Activated CD8-positive, alpha-beta memory T cell treated with anti-CD3 and anti-CD28 coated beads for 36 hours (primary cell): ENCODE data around the gene THYN1. TPM values are rescaled to one million over a fixed set of nuclear protein-coding genes. Genes with fewer than 3 reads are reported as not detected.

Source experiments
- CTCF ChIA-PET: fragments of 350-600 bp; sonication (Branson Sonifier 250); formaldehyde crosslinking; loops from one replicate; lab custom pipeline; 2021; ENCODE audit warnings: antibody characterized with exemption; lab: Charles Lee
- POLR2A ChIA-PET: fragments of 350-600 bp; sonication (Branson Sonifier 250); formaldehyde crosslinking; loops from one replicate; lab custom pipeline; 2021; ENCODE audit warnings: antibody characterized with exemption; lab: Charles Lee
- total RNA-seq, 2 experiments: library from RNA; stranded (reverse); gene quantifications; one replicate each; pipeline ENCODE4 v1.2.3, GENCODE V29; 2021

Gene THYN1
- total RNA-seq, 2 experiments from 2014 or later: 66.4 to 73.2 TPM

DNA sequence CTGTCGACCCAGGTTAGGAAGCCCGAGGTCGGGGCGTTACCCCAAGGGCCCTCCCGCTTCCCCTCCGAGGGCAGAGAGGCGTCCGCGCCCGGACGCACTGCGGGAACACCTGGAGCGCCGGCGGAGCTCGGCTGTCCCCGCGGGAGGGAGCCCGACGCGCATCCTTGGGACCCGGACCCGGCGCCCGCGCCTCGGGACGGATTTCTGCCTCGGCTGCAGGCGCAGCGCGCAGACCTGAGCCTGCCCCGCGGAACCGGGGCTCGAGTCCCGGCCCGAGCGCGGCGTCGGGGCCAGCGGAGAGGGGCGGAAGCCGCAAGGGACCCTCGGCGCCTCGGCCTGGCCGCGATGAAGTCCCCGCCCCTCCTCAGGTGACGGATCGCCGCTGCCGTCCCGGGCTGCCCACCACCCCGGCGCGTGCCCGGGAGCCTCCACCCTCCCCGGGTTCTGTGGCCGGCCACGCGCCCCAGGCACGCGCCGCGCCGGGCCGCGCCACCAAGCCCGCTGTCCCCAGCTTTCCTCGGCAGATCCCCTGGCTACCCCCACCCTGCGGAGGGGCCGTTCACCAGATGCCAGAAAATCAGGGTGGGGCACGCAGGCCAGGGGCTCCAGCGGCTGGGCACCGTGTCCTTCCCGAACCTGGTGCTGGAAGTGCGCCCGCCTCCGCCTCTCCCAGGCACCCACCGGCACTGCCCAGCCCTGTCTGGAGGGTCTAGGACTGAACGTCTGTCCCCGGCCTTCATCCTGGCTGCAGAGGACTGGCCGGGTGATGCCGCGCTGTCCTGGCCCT lies 23.4 kb upstream of the THYN1 start:
- ChIA-PET CTCF (interaction anchor here (0.8 to 1.6 kb wide), 9 partner anchors 13 to 205 kb away, joined by 3 to 6 read pairs (median 3); partner anchors contain the start of gene VPS26B), POLR2A (interaction anchor here (0.6 to 2.1 kb wide), 7 partner anchors 23 to 114 kb away, joined by 3 to 13 read pairs (median 5); partner anchors contain the start of genes ACAD8, GLB1L2, NCAPD3 and THYN1)

DNA sequence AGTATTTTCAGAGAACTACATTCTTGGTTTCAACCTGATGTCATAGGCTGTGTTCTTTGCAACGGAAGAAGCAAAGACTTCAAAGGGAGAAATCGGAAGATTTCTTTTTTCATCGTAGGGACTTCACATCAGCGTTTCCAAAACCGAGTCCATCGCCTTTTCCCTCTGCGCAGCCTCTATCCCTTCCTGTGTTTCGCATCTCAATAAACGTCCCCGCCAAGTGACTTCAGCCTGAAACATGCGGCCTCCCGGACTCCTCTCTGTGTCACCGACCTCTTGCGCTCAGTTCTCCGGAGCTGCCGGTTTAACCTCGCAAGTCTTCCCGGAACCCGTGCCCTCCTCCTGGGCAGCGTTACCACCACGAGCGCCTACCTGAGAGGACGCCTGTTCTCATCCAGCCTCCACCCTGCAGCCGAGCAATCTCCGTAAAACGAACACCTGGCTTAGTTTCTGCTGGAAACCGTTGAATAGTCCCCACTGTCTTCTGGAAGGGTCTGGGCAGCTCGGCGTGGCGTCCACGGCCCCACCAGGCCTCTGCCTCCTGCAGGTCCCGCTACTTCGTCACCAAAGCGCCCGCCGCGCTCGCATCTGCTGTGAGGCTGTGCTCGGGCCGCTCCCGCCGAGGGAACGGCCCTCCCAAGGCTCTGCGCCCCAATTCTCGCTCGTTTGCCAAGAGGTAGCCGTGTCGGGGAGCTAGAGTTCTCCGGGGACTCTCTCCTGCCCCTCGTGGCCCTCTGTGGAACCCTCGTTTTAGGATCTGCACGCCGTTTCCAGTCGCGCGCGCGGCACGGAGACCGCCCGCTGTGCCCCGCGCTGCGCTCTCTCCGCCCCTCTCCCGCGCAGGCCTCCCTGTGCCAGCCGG lies 22.6 kb upstream of the THYN1 start, which contains the start of gene GLB1L3:
Gene GLB1L3 (plus strand): TSS at position 846 of the 862 bp plus-strand sequence. CDS start 362 bp downstream, outside the sequence.
- POLR2A ChIA-PET: interaction anchor here (0.6 to 2.1 kb wide), 7 partner anchors 22 to 114 kb away, joined by 3 to 13 read pairs (median 5); partner anchors contain the start of genes ACAD8, GLB1L2, NCAPD3 and THYN1

DNA sequence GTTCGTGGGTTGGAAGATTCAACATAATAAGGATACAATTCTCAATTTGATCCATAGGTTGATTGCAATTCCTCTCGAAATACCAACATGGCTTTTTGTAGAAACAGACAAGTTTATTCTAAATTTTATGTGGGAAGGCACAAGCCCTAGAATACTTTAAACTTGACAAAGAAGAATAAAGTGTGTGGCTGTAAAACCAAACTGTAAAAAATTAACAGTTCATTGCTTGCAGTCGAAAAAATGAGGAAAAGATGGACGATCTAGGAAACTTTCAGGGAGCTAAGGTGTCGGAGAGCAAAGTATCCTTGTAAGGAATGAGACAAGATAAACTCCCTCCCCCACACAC lies 22.0 kb upstream of the THYN1 start:
- CTCF ChIA-PET: no interaction called here

More for the DNA sequence above, 22.6 kb upstream of the THYN1 start, which contains the start of gene GLB1L3:
- CTCF ChIA-PET: interaction anchor here (0.8 to 1.6 kb wide), 8 partner anchors 14 to 204 kb away, joined by 3 to 6 read pairs (median 3); partner anchors contain the start of gene VPS26B

DNA sequence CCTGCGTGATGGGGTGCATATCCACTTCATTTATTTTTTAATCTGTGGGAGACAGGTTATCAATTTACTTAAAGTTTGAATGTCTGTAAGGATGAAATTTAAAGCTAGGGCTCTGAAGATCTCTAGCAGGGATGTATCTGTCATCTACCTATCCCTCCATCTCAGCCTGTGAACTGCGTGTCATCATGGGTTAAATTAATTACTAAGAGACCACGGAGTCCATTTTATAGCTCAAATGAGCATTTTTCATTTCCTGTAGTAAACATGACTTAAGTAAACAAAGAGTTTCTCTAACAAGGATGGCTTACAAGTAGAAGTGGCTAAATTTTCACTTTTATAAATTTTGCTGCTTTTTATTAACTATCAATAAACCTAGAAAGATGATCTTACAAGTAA lies 20.2 kb upstream of the THYN1 start:
- ChIA-PET POLR2A (interaction anchor here (0.6 kb wide), 2 partner anchors 10 to 306 kb away, joined by 3 to 4 read pairs; no protein-coding TSS in a partner anchor), CTCF (interaction anchor here (1.8 kb wide), 1 partner anchor 11 kb away, joined by 4 read pairs; no protein-coding TSS in a partner anchor)

More for the DNA sequence above, 22.0 kb upstream of the THYN1 start:
- POLR2A ChIA-PET: interaction anchor here (1.4 to 2.1 kb wide), 4 partner anchors 21 to 57 kb away, joined by 5 to 13 read pairs (median 9); partner anchors contain the start of genes ACAD8, GLB1L2, NCAPD3 and THYN1

DNA sequence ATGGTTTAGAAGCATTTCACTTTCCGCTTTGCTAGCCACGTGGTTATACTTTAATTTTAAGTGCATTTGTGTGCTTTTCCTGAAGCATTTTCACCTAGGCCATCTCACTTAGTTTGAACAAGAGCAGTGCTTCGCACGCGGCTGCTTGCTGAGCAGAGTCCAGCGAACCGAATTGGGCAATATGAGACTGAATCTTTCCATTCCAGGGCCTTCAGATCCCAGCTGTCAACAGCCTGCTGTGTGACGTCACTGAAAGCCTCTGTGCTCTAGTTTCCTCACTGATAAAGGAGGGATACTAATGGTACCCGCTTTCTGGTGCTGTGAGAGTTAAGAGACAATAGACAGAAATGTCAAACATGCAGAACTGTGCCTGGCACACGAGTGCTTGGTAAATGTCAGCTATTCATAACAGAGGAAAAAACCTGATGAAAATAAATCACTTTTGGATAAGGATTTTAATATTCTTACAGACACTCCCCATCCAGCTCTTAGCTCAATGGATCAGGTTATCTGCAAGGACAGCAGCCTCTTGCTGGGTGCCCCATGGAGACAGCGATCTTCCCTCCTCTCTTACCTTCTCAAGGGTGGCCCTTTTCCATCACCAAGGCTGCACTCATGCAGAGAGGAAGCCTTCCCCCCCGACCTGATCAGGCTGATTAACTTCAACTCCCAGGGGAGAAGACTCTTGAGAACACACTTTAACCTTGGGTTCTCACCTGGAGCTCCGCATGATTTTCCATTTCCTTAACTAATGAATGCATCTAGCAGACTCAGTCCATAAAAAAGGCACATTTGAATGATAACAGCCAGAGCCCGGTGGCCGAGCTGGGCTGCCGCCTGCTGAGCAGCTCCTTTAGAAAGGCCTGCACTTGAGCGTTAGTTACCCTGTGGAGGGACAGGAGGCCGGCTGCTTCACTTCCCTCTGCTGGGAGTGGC lies 19.5 kb upstream of the THYN1 start:
- CTCF ChIA-PET: interaction anchor here (1.8 kb wide), 1 partner anchor 11 kb away, joined by 4 read pairs; no protein-coding TSS in a partner anchor
- POLR2A ChIA-PET: interaction anchor here (0.6 kb wide), 1 partner anchor 11 kb away, joined by 3 read pairs; no protein-coding TSS in a partner anchor

DNA sequence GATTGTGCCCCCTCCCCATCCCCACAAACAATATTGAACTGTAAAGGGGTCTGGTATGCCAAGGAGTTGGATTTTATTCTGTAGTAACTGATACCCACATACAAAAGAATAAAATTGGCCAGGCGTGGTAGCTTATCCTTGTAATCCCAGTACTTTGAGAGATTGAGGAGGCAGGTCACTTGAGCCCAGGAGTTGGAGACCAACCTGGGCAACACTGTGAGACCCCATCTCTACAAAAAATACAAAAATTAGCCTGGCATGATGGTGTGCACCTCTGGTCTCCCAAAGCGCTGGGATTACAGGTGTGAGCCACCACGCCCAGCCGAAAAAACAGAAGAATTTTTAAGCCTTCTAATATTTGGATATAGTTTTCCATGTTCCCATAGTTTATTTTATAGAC lies 18.8 kb upstream of the THYN1 start:
- POLR2A ChIA-PET: no interaction called here
- CTCF ChIA-PET: no interaction called here

DNA sequence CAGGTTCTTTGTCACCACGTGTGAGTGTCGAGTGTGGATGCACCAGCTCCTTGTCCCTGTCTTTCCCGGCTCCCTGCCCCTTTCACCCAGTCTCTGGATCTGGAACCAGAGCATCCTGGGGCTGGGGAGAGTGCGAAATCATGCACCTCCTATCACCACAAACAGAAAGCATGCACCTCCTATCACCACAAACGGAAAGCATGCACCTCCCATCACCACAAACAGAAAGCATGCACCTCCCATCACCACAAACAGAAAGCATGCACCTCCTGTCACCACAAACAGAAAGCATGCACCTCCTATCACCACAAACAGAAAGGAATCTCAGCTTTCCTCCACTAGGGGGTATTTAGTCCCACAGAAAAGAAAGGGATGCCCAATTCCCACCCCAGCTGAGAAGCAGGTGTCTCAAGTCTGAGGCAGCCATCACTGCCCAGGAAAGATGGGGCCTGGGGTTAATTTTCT lies 17.1 kb upstream of the THYN1 start:
- POLR2A ChIA-PET: no interaction called here
- CTCF ChIA-PET: interaction anchor here (0.6 kb wide), 1 partner anchor 22 kb away, joined by 3 read pairs; no protein-coding TSS in a partner anchor

DNA sequence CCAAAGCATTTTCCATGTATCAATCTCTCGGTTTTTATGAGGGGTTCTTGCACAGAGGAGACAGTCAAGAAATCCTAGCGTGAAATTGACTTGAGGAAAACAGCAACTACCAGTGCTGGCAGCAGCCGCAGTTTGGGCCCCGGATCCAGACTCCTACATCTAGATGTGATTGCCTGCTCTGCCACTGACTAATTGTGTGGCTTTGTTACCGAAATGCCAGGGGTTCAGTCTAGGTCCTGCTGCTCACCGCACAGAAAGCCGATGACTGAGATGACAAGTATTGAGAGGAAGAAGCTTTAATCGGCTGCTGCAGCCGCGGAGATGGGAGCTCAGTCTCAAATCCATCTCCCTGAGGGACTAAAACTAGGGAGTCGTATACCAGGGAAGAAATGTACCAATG lies 14.8 kb upstream of the THYN1 start:
- ChIA-PET POLR2A (no interaction called here), CTCF (no interaction called here)

DNA sequence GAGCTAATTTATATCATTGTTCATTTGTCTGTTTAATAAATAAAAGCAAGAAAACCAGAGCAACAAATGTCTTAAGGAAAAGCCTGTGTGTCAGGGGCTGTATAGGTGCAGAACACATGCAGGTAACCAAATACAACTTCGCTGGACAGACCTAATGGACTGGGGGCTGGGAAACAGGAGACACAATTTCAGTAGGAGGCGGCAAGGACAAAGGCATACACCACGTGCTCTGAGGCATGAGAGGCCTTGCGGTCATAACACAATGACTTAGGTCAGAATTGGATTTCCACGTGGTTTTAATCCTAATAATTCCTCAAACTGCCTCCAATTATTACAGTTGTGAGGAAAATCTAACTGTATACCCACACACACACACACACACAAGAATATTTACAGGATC lies 14.3 kb upstream of the THYN1 start:
- POLR2A ChIA-PET: no interaction called here

DNA sequence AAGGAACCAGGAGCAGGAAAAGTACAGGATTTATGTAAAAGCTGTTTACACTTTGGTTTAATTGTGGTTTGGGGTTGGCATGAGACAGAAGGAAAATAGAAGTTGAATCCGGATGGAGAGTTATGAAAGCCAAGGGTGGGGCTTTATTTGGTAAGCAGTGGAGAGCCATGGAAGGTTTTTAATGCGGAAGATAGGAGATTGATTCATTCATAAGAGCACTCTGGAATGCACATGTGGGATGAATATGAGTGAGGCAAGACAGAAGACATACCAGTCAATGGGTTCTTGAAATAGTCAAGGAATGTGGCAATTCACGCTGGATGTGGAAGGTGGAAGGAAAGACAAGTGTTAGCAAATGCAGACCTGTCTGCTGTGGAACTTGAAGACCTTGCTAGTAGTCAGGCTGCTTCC lies 13.7 kb upstream of the THYN1 start:
- ChIA-PET POLR2A (no interaction called here), CTCF (no interaction called here)

More for the DNA sequence above, 14.3 kb upstream of the THYN1 start:
- CTCF ChIA-PET: no interaction called here

DNA sequence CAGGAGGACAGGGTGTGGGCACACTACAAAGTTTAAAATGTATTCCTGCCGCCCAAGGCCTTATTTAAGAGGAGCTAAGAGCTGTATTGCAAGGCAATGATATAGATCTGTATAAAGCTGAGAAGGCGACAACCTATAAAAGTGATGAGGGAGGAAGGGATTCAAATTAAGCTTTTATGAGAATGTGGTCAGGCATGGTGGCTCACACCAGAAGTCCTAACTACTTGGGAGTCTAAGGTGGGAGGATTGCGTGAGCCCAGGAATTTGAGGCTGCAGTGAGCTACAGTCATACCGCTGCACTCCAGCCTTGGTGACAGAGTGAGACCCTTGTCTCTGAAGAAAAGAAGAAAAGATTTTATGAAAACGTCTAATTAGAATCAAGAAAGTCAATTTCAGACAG lies 13.3 kb upstream of the THYN1 start:
- ChIA-PET POLR2A (no interaction called here), CTCF (no interaction called here)

DNA sequence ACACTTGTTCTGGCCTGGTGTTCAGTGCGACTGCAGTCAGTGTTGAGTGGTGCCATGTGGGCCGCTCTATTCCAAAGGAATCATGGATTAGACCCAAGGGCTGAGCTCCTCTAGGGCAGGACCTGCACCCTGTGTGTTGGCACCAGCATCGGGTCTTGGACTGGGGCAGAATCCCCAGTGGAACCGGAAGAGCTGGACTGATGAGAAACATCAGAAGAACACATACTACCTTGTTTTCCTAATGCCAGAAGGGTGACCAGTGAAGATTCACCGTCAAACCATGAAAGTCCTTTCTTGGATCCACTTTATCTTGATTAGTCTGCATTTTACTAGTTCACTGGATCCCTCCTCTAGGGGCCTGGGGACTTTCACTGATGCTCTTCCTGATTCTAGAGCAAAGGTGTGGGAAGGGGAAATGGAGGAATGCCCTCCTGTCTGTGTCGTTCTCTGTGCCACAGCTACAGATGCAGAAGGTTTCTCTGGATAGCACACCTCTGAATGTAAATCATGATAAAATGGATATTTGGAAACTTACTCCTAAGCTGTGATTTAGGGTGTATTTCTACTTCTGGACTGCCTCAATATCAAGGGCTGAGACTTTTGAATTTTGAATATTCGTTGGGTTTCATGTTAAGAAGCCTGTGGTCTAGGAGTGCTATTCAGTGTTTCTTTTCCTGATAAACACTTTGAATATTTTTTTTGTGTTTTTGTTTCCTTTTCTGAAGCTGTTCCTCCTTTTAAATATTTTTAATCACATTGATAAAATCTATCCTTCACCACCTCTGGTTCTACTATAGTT lies 12.0 kb upstream of the THYN1 start:
- CTCF ChIA-PET: interaction anchor here (0.6 to 0.9 kb wide), 2 partner anchors 11 to 58 kb away, joined by 3 to 5 read pairs; partner anchors contain the start of gene ACAD8
- POLR2A ChIA-PET: no interaction called here

DNA sequence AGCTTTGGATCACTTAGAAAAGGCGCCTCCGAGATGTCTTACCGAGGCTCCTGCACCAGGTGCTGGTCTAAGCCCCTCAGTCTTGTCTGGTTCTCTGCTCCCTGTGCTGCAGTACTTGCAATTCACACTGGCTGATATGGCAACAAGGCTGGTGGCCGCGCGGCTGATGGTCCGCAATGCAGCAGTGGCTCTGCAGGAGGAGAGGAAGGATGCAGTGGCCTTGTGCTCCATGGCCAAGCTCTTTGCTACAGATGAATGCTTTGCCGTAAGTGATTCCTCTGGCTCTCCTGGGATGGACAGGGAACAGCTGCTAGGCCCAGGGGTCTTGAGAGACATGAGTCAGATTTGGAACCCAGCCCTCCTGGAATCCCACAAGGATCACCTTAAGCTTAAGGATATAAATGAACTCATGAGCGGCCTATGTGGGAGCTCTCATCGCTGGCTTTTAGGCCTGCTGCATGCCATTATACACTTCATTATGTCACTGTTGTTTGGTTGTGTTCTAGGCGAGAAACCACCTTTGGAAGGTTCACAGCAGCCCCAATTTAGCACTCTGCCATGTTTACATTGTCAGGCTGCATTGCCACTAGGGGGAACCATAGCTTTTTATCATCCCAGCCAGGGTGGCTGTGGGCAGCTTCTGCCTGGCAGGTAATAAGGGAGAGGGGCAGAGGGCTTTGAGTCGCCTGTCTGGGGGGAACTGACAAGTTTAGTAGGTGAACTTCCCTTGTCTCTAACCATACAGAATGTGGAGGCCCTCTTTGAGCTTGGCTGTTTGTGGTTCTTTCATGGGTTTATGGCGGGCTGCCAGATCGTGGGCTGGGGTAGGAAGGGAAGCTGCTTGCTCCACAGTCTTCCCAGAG lies 8.7 kb upstream of the THYN1 start:
- CTCF ChIA-PET: interaction anchor here (0.8 to 2.0 kb wide), 6 partner anchors 10 to 226 kb away, joined by 3 to 8 read pairs (median 5); partner anchors contain the start of gene GLB1L3
- POLR2A ChIA-PET: no interaction called here

DNA sequence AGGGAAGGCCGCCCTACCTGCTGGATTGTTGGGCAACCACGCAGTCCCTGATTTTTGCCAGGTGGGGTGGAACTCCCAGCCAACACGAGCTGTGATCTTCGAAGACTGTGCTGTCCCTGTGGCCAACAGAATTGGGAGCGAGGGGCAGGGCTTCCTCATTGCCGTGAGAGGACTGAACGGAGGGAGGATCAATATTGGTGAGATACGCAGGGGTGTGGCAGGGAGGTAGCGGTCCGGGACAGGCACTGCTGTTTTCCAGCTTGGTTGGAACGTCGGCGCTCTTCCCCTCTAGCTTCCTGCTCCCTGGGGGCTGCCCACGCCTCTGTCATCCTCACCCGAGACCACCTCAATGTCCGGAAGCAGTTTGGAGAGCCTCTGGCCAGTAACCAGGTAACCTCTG lies 7.8 kb upstream of the THYN1 start:
- POLR2A ChIA-PET: no interaction called here
- CTCF ChIA-PET: interaction anchor here (0.8 to 2.0 kb wide), 4 partner anchors 9 to 27 kb away, joined by 4 to 8 read pairs (median 6); partner anchors contain the start of gene GLB1L3

DNA sequence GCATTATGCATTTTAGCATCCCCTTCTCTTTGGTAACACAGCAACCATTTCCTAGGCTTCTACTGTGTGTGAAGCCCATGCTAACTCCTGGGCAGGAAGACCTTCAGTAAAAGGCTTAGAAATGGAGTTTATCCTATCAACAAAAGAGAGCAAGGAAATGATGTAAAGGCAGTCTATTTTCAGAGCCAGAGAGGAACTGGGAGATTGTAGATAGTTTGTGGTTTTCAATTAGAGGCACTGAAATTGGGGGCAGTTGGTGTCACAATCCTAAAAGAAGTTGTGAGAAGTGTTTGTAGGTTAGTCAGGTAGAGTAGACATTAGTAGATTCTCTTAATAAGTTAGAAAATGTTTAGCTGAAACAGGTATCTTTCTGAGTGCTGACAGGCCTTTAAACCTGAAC lies 7.4 kb upstream of the THYN1 start:
- ChIA-PET POLR2A (no interaction called here), CTCF (interaction anchor here (1.5 to 2.0 kb wide), 2 partner anchors 9 to 27 kb away, joined by 4 to 8 read pairs; no protein-coding TSS in a partner anchor)

DNA sequence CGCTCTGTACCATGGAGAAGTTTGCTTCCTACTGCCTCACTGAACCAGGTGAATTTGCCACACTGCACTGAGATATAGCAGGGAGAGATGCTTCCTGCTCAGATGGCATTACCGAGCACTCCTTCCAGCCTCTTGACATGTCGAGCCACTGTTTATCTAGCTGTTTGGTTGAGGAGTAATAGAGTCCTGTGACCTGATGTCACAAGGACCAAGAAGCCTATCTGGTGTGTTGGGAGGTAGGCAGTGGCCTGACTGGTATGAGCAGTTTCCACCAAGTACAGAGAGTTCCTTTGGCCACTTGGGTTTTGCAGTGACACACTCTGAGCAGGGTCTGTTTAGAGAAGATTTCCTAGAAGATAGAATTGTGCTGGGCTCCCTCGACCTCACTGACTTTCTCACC lies 5.4 kb upstream of the THYN1 start:
- ChIA-PET POLR2A (no interaction called here), CTCF (no interaction called here)
